GM21447 (cell line): Measurements from ENCODE around the gene AGBL4.

Source experiments
- ATAC-seq: cut with Tn5 transposase; IDR thresholded peaks from one replicate; pipeline ENCODE4 v1.9.1; 2021; ENCODE audit not compliant: unreplicated experiment

AGBL4 gene

GRCh38 chr1:48693674-48694320 lies 1330.0 kb downstream of the AGBL4 start:
- ATAC-seq: no peak

- ATAC-seq: no peak
Measured at GRCh38 chr1:48693180-48693579, 1330.6 kb downstream of the AGBL4 start.

GRCh38 chr1:48692235-48692634 lies 1331.5 kb downstream of the AGBL4 start:
- no peak for ATAC-seq

- peak; percentile 51 for ATAC-seq
Measured at GRCh38 chr1:48691429-48692001, 1332.2 kb downstream of the AGBL4 start.

- ATAC-seq: peak; percentile 74
Measured at GRCh38 chr1:48688102-48688760, 1335.5 kb downstream of the AGBL4 start.

- ATAC-seq: no peak
Measured at GRCh38 chr1:48687282-48688045, 1336.3 kb downstream of the AGBL4 start.

- no peak for ATAC-seq
Measured at GRCh38 chr1:48686159-48686558, 1337.6 kb downstream of the AGBL4 start.

GRCh38 chr1:48684381-48684780 lies 1339.4 kb downstream of the AGBL4 start:
- ATAC-seq: no peak

- no peak for ATAC-seq
Measured at GRCh38 chr1:48683839-48684238, 1339.9 kb downstream of the AGBL4 start.

GRCh38 chr1:48681476-48682305 lies 1342.1 kb downstream of the AGBL4 start:
- ATAC-seq: no peak

- ATAC-seq: no peak
Measured at GRCh38 chr1:48680411-48681035, 1343.2 kb downstream of the AGBL4 start.

- no peak for ATAC-seq
Measured at GRCh38 chr1:48679859-48680258, 1343.9 kb downstream of the AGBL4 start.

- ATAC-seq: peak; percentile 57
Measured at GRCh38 chr1:48678710-48679505, 1344.8 kb downstream of the AGBL4 start.

- peak; percentile 39 for ATAC-seq
Measured at GRCh38 chr1:48677306-48678287, 1346.2 kb downstream of the AGBL4 start.

GRCh38 chr1:48676822-48677221 lies 1346.9 kb downstream of the AGBL4 start:
- no peak for ATAC-seq

- no peak for ATAC-seq
Measured at GRCh38 chr1:48676376-48676775, 1347.4 kb downstream of the AGBL4 start.

GRCh38 chr1:48675251-48675650 lies 1348.5 kb downstream of the AGBL4 start:
- no peak for ATAC-seq

GRCh38 chr1:48674641-48675040 lies 1349.1 kb downstream of the AGBL4 start:
- no peak for ATAC-seq
